ENCODE data around the gene RWDD4. TPM values are rescaled to one million over a fixed set of nuclear protein-coding genes. Genes with fewer than 3 reads are reported as not detected.
"Not testable (repeated sequence)": the region's sequence is repeated elsewhere in the genome, so short reads cannot be mapped to it uniquely, and the experiment has no call there.

RWDD4 gene
- total RNA-seq, 2 donors from 2014 or later = 16.0 to 17.1 TPM

GRCh38 chr4:183632689-183633088 is 26.3 kb downstream of the RWDD4 start:
- Mint-ChIP-seq H3K4me3 (no peak overlapping the region), H3K4me1 (ENCODE audit: low read depth) (peaks cover 22% of the 10 kb centered on the region), H3K27me3 (ENCODE audit: low read depth) (no peaks in the 10 kb centered on the region), H3K36me3 (ENCODE audit: insufficient read depth in 2 of 2) (no peaks in the 10 kb centered on the region), H3K27ac (no peak overlapping the region), H3K9me3 (no peaks in the 10 kb centered on the region)
- ATAC-seq (replicated peaks in 1 of 2) = peak in 1 of 2 donors; percentile 27
- no peak for DNase-seq

- no peak for ATAC-seq (replicated peaks in 1 of 2)
- H3K4me3 Mint-ChIP-seq = no peak overlapping the region
- H3K4me1 Mint-ChIP-seq (ENCODE audit: low read depth) = peaks cover 12% of the 10 kb centered on the region
Measured at GRCh38 chr4:183631577-183632198, 27.3 kb downstream of the RWDD4 start.

GRCh38 chr4:183627979-183628588 is 30.9 kb downstream of the RWDD4 start:
- no peak overlapping the region for H3K4me3 Mint-ChIP-seq
- ATAC-seq (replicated peaks in 1 of 2) (no peak), DNase-seq (no peak)
- no peak overlapping the region for H3K27ac Mint-ChIP-seq
- H3K9me3 Mint-ChIP-seq = no peaks in the 10 kb centered on the region
- no peaks in the 10 kb centered on the region for H3K36me3 Mint-ChIP-seq (ENCODE audit: insufficient read depth in 2 of 2)
- no peaks in the 10 kb centered on the region for H3K27me3 Mint-ChIP-seq (ENCODE audit: low read depth)
- H3K4me1 Mint-ChIP-seq (ENCODE audit: low read depth) = peaks cover under 1% of the 10 kb centered on the region

More at GRCh38 chr4:183631577-183632198, 27.3 kb downstream of the RWDD4 start:
- H3K9me3 Mint-ChIP-seq = no peaks in the 10 kb centered on the region
- no peak for DNase-seq
- no peak overlapping the region for H3K27ac Mint-ChIP-seq
- H3K36me3 Mint-ChIP-seq (ENCODE audit: insufficient read depth in 2 of 2) = no peaks in the 10 kb centered on the region
- no peaks in the 10 kb centered on the region for H3K27me3 Mint-ChIP-seq (ENCODE audit: low read depth)

GRCh38 chr4:183627286-183627685 is 31.7 kb downstream of the RWDD4 start:
- H3K9me3 Mint-ChIP-seq; H3K4me3 Mint-ChIP-seq; ATAC-seq (replicated peaks in 1 of 2): not testable (repeated sequence)

GRCh38 chr4:183626168-183626567 is 32.8 kb downstream of the RWDD4 start:
- Mint-ChIP-seq H3K4me3 (no peak overlapping the region), H3K27me3 (ENCODE audit: low read depth) (no peaks in the 10 kb centered on the region), H3K4me1 (ENCODE audit: low read depth) (no peaks in the 10 kb centered on the region), H3K27ac (no peak overlapping the region), H3K36me3 (ENCODE audit: insufficient read depth in 2 of 2) (no peaks in the 10 kb centered on the region), H3K9me3 (no peaks in the 10 kb centered on the region)
- ATAC-seq (replicated peaks in 1 of 2) (no peak), DNase-seq (no peak)

More at GRCh38 chr4:183627286-183627685, 31.7 kb downstream of the RWDD4 start:
- not testable (repeated sequence) for H3K27me3 Mint-ChIP-seq (ENCODE audit: low read depth); DNase-seq; H3K36me3 Mint-ChIP-seq (ENCODE audit: insufficient read depth in 2 of 2); H3K27ac Mint-ChIP-seq; H3K4me1 Mint-ChIP-seq (ENCODE audit: low read depth)

- no peak for DNase-seq
- Mint-ChIP-seq H3K9me3 (no peaks in the 10 kb centered on the region), H3K27me3 (ENCODE audit: low read depth) (no peaks in the 10 kb centered on the region), H3K27ac (no peak overlapping the region), H3K4me1 (ENCODE audit: low read depth) (no peaks in the 10 kb centered on the region), H3K4me3 (no peak overlapping the region), H3K36me3 (ENCODE audit: insufficient read depth in 2 of 2) (no peaks in the 10 kb centered on the region)
- ATAC-seq (replicated peaks in 1 of 2) = no peak
Measured at GRCh38 chr4:183624548-183624947, 34.4 kb downstream of the RWDD4 start.

- Mint-ChIP-seq H3K27me3 (ENCODE audit: low read depth) (no peaks in the 10 kb centered on the region), H3K36me3 (ENCODE audit: insufficient read depth in 2 of 2) (no peaks in the 10 kb centered on the region), H3K27ac (no peak overlapping the region), H3K9me3 (no peaks in the 10 kb centered on the region), H3K4me3 (no peak overlapping the region), H3K4me1 (ENCODE audit: low read depth) (no peaks in the 10 kb centered on the region)
- no peak for DNase-seq
- no peak for ATAC-seq (replicated peaks in 1 of 2)
Measured at GRCh38 chr4:183621875-183622274, 37.1 kb downstream of the RWDD4 start.

- Mint-ChIP-seq H3K27me3 (ENCODE audit: low read depth) (peaks cover 5% of the 10 kb centered on the region), H3K4me1 (ENCODE audit: low read depth) (no peaks in the 10 kb centered on the region), H3K4me3 (no peak overlapping the region), H3K36me3 (ENCODE audit: insufficient read depth in 2 of 2) (no peaks in the 10 kb centered on the region), H3K9me3 (no peaks in the 10 kb centered on the region), H3K27ac (no peak overlapping the region)
- ATAC-seq (replicated peaks in 1 of 2) (no peak), DNase-seq (no peak)
Measured at GRCh38 chr4:183620421-183620820, 38.6 kb downstream of the RWDD4 start.

GRCh38 chr4:183618681-183619080 is 40.3 kb downstream of the RWDD4 start:
- DNase-seq (no peak), ATAC-seq (replicated peaks in 1 of 2) (no peak)
- Mint-ChIP-seq H3K9me3 (no peaks in the 10 kb centered on the region), H3K27me3 (ENCODE audit: low read depth) (peaks cover 8% of the 10 kb centered on the region), H3K36me3 (ENCODE audit: insufficient read depth in 2 of 2) (no peaks in the 10 kb centered on the region), H3K4me1 (ENCODE audit: low read depth) (no peaks in the 10 kb centered on the region), H3K4me3 (no peak overlapping the region), H3K27ac (no peak overlapping the region)

GRCh38 chr4:183617075-183617474 is 41.9 kb downstream of the RWDD4 start:
- Mint-ChIP-seq H3K27me3 (ENCODE audit: low read depth) (peaks cover 8% of the 10 kb centered on the region), H3K36me3 (ENCODE audit: insufficient read depth in 2 of 2) (no peaks in the 10 kb centered on the region), H3K9me3 (no peaks in the 10 kb centered on the region), H3K4me1 (ENCODE audit: low read depth) (no peaks in the 10 kb centered on the region), H3K4me3 (no peak overlapping the region), H3K27ac (no peak overlapping the region)
- no peak for ATAC-seq (replicated peaks in 1 of 2)
- DNase-seq = no peak

- no peak overlapping the region for H3K4me3 Mint-ChIP-seq
- no peaks in the 10 kb centered on the region for H3K36me3 Mint-ChIP-seq (ENCODE audit: insufficient read depth in 2 of 2)
- H3K9me3 Mint-ChIP-seq = no peaks in the 10 kb centered on the region
Measured at GRCh38 chr4:183612329-183613250, 46.4 kb downstream of the RWDD4 start.

GRCh38 chr4:183611210-183611830 is 47.7 kb downstream of the RWDD4 start:
- Mint-ChIP-seq H3K27me3 (ENCODE audit: low read depth) (peaks cover 8% of the 10 kb centered on the region), H3K4me1 (ENCODE audit: low read depth) (no peaks in the 10 kb centered on the region), H3K9me3 (no peaks in the 10 kb centered on the region), H3K27ac (no peak overlapping the region), H3K36me3 (ENCODE audit: insufficient read depth in 2 of 2) (no peaks in the 10 kb centered on the region), H3K4me3 (no peak overlapping the region)
- no peak for ATAC-seq (replicated peaks in 1 of 2)
- DNase-seq = no peak

More at GRCh38 chr4:183612329-183613250, 46.4 kb downstream of the RWDD4 start:
- H3K4me1 Mint-ChIP-seq (ENCODE audit: low read depth) = no peaks in the 10 kb centered on the region
- DNase-seq (no peak), ATAC-seq (replicated peaks in 1 of 2) (no peak)
- no peak overlapping the region for H3K27ac Mint-ChIP-seq
- H3K27me3 Mint-ChIP-seq (ENCODE audit: low read depth) = peaks cover 8% of the 10 kb centered on the region

GRCh38 chr4:183610613-183611012 is 48.4 kb downstream of the RWDD4 start:
- DNase-seq = no peak
- Mint-ChIP-seq H3K27ac (no peak overlapping the region), H3K9me3 (no peaks in the 10 kb centered on the region), H3K27me3 (ENCODE audit: low read depth) (peaks cover 5% of the 10 kb centered on the region), H3K4me1 (ENCODE audit: low read depth) (no peaks in the 10 kb centered on the region), H3K4me3 (no peak overlapping the region), H3K36me3 (ENCODE audit: insufficient read depth in 2 of 2) (no peaks in the 10 kb centered on the region)
- no peak for ATAC-seq (replicated peaks in 1 of 2)
